ENCODE data around the gene TAS2R14. TPM values are rescaled to one million over a fixed set of nuclear protein-coding genes. Genes with fewer than 3 reads are reported as not detected.

The TAS2R14 gene
- total and polyA plus RNA-seq, 2 of the 13 experiments (the other 11 are each of a cell fraction or from before 2014, with no cell fraction given), result 1.1 to 2.3 TPM

GRCh38 chr12:10891937-10892336 lies 47.1 kb downstream of the TAS2R14 start (continued):
- no peak for TF ChIP-seq FOXC1 (CRISPR knock-in tag; IDR thresholded peaks at IDR 0.05; ENCODE audit: borderline replicate concordance)
- TF ChIP-seq, protein P1, sequence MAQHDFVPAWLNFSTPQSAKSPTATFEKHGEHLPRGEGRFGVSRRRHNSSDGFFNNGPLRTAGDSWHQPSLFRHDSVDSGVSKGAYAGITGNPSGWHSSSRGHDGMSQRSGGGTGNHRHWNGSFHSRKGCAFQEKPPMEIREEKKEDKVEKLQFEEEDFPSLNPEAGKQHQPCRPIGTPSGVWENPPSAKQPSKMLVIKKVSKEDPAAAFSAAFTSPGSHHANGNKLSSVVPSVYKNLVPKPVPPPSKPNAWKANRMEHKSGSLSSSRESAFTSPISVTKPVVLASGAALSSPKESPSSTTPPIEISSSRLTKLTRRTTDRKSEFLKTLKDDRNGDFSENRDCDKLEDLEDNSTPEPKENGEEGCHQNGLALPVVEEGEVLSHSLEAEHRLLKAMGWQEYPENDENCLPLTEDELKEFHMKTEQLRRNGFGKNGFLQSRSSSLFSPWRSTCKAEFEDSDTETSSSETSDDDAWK (CRISPR knock-in tag; IDR thresholded peaks at IDR 0.05), result no peak
- TF ChIP-seq ZNF251 (CRISPR knock-in tag; IDR thresholded peaks at IDR 0.05), result no peak
- TF ChIP-seq ZNF747 (CRISPR knock-in tag; IDR thresholded peaks at IDR 0.05; ENCODE audit: borderline replicate concordance), result peak; percentile 74; the same call in 1 of the 2 replicates
- TF ChIP-seq BCL6 (CRISPR knock-in tag; IDR thresholded peaks at IDR 0.05), result peak; percentile 97
- no peak for TF ChIP-seq ZNF619 (CRISPR knock-in tag; IDR thresholded peaks at IDR 0.05)
- TF ChIP-seq ASH2L (IDR thresholded peaks at IDR 0.05; ENCODE audit: insufficient read length, low read depth, low read length), result peak; percentile 88
- peak; percentile 73; the same call in 1 of the 2 replicates for TF ChIP-seq MYPOP (CRISPR knock-in tag; IDR thresholded peaks at IDR 0.05)
- TF ChIP-seq ZNF782 (CRISPR knock-in tag; IDR thresholded peaks at IDR 0.05; ENCODE audit: borderline replicate concordance), result no peak
- TF ChIP-seq HIVEP1 (CRISPR knock-in tag; IDR thresholded peaks at IDR 0.05), result no peak
- no peak for TF ChIP-seq ZSCAN22 (CRISPR knock-in tag; IDR thresholded peaks at IDR 0.05)
- no peak for TF ChIP-seq ZBTB37 (CRISPR knock-in tag; IDR thresholded peaks at IDR 0.05)
- TF ChIP-seq FOXO1 (CRISPR knock-in tag; IDR thresholded peaks at IDR 0.05), result peak; percentile 94
- TF ChIP-seq KDM5A (IDR thresholded peaks at IDR 0.05; ENCODE audit: borderline replicate concordance, low read length), result no peak; the same call in 1 of the 2 replicates
- TF ChIP-seq ARID3A (IDR thresholded peaks at IDR 0.05; ENCODE audit: low read depth, low read length), result peak; percentile 88
- TF ChIP-seq SAFB2 (CRISPR knock-in tag; IDR thresholded peaks at IDR 0.05; ENCODE audit: borderline replicate concordance, low read depth), result no peak; the same call in 1 of the 2 replicates
- TF ChIP-seq MTF2 (CRISPR knock-in tag; IDR thresholded peaks at IDR 0.05; ENCODE audit: borderline replicate concordance), result no peak
- TF ChIP-seq TCF7 (IDR thresholded peaks at IDR 0.05; ENCODE audit: low read depth), result peak; percentile 80
- TF ChIP-seq, protein P2, sequence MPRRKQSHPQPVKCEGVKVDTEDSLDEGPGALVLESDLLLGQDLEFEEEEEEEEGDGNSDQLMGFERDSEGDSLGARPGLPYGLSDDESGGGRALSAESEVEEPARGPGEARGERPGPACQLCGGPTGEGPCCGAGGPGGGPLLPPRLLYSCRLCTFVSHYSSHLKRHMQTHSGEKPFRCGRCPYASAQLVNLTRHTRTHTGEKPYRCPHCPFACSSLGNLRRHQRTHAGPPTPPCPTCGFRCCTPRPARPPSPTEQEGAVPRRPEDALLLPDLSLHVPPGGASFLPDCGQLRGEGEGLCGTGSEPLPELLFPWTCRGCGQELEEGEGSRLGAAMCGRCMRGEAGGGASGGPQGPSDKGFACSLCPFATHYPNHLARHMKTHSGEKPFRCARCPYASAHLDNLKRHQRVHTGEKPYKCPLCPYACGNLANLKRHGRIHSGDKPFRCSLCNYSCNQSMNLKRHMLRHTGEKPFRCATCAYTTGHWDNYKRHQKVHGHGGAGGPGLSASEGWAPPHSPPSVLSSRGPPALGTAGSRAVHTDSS (CRISPR knock-in tag; conservative IDR thresholded peaks at IDR 0.05), result no peak
- TF ChIP-seq NCOA1 (CRISPR knock-in tag; IDR thresholded peaks at IDR 0.05), result peak; percentile 92
- 0 out of 2 replicates have a peak, but pooled peaks have one; percentile 63 for TF ChIP-seq RNF219 (CRISPR knock-in tag; IDR thresholded peaks at IDR 0.05)
